ENCODE results near the gene PRKN.

GRCh38 chr6:162085561-162085960 lies 642.0 kb downstream of the PRKN start:
- TF ChIP-seq, protein P1, sequence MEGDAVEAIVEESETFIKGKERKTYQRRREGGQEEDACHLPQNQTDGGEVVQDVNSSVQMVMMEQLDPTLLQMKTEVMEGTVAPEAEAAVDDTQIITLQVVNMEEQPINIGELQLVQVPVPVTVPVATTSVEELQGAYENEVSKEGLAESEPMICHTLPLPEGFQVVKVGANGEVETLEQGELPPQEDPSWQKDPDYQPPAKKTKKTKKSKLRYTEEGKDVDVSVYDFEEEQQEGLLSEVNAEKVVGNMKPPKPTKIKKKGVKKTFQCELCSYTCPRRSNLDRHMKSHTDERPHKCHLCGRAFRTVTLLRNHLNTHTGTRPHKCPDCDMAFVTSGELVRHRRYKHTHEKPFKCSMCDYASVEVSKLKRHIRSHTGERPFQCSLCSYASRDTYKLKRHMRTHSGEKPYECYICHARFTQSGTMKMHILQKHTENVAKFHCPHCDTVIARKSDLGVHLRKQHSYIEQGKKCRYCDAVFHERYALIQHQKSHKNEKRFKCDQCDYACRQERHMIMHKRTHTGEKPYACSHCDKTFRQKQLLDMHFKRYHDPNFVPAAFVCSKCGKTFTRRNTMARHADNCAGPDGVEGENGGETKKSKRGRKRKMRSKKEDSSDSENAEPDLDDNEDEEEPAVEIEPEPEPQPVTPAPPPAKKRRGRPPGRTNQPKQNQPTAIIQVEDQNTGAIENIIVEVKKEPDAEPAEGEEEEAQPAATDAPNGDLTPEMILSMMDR (IDR thresholded peaks at IDR 0.05; ENCODE audit: insufficient read depth, low read depth, low read length), result no peak
- no peak for TF ChIP-seq EZH2 (IDR thresholded peaks at IDR 0.05; ENCODE audit: insufficient read depth, low read length)
